GM19023 (cell line): ENCODE results near the gene CNEP1R1.
A peak's percentile ranks its signal among the peaks of the same experiment; 100 is the strongest.

Experiments
- ATAC-seq: cut with Tn5 transposase; IDR thresholded peaks from one replicate; pipeline ENCODE4 v1.9.1; 2021; ENCODE audit warnings: mild to moderate bottlenecking, moderate library complexity; ENCODE audit not compliant: unreplicated experiment

The CNEP1R1 gene

DNA sequence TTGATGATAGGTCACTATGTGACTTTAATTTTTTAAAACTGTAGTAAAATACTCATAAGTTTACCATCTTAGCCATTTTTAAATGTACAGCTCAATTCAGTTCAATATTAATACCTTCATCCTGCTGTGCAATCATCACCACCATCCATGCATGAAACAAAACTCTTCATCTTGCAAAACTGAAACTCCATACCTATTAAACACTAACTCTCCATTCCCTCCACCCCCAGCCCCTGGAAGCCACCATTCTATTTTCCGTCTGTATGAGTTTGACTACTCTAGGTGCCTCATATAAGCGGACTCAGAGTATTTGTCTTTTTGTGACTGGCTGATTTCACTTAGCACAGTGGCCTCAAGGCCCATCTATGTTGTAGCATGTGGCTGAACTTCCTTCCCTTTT, 9.4 kb upstream of the CNEP1R1 start:
- ATAC-seq, result no peak

DNA sequence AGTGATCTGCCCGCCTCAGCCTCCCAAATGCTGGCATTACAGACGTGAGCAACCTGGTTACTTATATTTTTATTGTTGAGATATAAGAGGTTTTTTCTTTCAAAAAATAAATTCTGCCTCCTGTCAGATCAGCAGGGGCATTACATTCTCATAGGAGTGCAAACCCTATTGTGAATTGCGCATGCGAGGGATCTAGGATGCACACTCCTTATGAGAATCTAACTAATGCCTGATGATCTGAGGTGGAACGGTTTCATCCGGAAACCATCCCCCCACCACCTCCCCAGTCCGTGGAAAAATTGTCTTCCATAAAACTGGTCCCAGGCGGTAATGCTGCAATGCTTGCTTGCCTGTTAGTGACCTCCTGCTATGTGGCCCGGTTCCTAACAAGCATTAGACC, 7.5 kb upstream of the CNEP1R1 start:
- ATAC-seq, result no peak

- no peak for ATAC-seq
These were observed 3.5 kb upstream of the CNEP1R1 start for GRCh38 chr16:50021544-50021943.

GRCh38 chr16:50023641-50024040, 1.4 kb upstream of the CNEP1R1 start:
- ATAC-seq, result no peak

- no peak for ATAC-seq
These were observed 818 bp upstream of the CNEP1R1 start for GRCh38 chr16:50024207-50024606.

DNA sequence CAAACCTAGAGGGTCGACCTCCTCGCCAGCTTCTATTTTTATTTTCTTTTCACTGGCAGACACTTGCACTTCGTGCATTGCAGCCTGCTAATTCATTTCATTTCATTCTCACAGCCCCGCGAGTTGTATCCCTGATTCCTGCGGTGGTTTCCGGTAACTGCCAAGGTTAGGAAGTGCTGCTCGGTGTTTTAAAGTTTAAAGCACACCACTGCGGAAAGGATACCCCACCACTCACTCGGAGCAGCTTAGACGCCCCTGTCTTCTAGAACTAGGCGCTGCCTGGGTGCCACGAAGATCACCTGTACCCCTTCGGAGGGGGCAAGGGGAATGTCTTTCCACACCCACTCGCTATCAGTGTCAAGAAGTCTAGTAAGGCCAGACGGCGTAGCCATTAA, 509 bp downstream of the CNEP1R1 start:
- ATAC-seq, result peak; percentile 3

DNA sequence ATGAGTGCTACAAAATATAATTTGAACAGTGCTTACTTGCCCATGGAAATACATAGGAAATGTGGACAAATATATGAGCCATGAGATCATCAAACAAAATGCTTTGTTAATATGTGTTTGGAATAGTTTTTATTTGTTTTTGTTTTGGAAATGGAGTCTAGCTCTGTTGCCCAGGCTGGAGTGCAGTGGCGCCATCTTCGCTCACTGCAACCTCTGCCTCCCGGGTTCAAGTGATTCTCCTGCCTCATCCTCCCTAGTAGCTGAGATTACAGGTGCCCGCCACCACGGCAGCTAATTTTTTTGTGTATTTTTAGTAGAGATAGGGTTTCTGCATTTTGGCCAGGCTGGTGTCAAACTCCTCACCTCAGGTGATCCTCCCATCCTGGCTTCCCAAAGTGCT, 2.8 kb downstream of the CNEP1R1 start:
- ATAC-seq, result no peak

- no peak for ATAC-seq
These were observed 10.5 kb downstream of the CNEP1R1 start for GRCh38 chr16:50035468-50035992.

- no peak for ATAC-seq
These were observed 11.4 kb downstream of the CNEP1R1 start for GRCh38 chr16:50036426-50036825.

GRCh38 chr16:50037662-50038220, 12.7 kb downstream of the CNEP1R1 start:
- ATAC-seq, result no peak

GRCh38 chr16:50038286-50038685, 13.3 kb downstream of the CNEP1R1 start:
- ATAC-seq, result no peak

DNA sequence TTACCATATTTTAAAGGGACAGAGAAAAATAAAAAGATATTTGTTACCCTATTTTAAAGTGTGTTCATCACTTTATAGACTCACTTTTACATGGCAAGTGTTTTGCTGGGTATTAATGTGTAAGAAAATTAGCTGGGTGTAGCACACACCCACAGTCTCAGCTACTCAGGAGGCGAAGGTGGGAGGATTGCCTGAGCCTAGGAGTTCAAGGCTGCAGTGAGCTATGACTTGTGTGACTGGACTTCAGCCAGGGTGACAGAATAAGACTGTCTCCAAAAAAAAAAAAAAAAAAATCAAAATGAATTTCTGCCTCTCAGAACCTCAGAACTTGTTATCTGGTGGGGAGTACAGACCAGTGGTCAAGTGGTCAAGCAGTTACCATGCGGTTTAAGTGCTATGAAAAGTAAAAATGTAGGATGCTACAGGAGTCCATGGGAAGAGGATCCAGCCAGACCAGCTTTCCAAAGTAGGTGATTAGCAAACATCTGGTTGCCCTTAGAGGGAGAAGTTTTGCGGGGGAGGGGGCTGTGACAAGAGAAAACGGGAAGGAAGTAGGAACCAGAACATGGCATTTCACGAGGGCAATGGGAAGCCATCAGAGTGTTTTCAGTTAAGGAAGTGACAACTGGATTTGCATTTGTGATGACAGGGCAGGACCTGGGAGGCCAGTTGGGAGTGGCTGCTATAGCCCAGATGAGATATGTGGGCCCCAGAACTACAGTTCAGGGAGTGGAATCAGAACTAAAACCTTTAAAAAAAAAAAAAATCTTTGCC, 13.9 kb downstream of the CNEP1R1 start:
- ATAC-seq, result no peak

- ATAC-seq, result no peak
These were observed 15.0 kb downstream of the CNEP1R1 start for GRCh38 chr16:50040018-50040417.

DNA sequence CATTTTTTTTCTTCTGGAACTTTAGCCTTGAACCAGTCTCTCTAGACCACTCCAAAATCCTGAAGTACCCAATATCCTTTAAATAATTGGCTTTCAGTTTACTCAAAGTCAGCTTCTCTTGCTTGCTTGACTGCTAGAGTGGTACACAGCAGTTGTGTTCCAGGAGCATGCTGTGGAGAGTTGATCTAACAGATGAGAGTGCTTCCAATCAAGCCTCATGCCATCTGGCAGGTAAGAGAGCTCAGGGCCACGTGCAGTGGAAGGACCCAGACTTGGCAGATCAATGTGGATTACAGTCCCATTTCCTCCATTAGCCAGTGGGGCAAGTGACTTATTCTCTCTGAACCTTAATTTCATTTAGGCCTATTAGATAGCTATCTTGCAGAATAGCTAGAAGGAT, 15.7 kb downstream of the CNEP1R1 start:
- ATAC-seq, result no peak

GRCh38 chr16:50043358-50043757, 18.3 kb downstream of the CNEP1R1 start:
- no peak for ATAC-seq

GRCh38 chr16:50045412-50045811, 20.4 kb downstream of the CNEP1R1 start:
- ATAC-seq, result no peak

GRCh38 chr16:50046853-50047252, 21.8 kb downstream of the CNEP1R1 start:
- no peak for ATAC-seq

- ATAC-seq, result no peak
These were observed 22.8 kb downstream of the CNEP1R1 start for GRCh38 chr16:50047864-50048263.

DNA sequence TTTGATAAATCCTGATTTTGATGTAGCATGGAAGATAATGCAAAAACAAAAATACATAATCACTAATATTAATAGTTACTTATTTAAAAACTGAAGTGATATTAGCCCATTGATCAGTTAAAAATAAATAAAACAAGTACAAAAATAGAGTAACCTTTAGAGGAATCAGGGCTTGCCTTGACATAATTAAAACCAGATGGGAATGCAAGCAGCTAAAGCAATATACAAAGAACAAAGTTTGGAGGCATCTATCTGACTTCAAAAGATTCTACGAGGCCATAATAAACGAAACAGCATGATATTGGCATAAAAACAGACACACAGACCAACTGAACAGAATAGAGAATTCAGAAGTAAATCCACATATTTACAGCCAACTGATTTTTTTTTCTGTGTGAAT, 25.8 kb downstream of the CNEP1R1 start:
- ATAC-seq, result no peak

GRCh38 chr16:50056226-50056625, 31.2 kb downstream of the CNEP1R1 start:
- no peak for ATAC-seq

DNA sequence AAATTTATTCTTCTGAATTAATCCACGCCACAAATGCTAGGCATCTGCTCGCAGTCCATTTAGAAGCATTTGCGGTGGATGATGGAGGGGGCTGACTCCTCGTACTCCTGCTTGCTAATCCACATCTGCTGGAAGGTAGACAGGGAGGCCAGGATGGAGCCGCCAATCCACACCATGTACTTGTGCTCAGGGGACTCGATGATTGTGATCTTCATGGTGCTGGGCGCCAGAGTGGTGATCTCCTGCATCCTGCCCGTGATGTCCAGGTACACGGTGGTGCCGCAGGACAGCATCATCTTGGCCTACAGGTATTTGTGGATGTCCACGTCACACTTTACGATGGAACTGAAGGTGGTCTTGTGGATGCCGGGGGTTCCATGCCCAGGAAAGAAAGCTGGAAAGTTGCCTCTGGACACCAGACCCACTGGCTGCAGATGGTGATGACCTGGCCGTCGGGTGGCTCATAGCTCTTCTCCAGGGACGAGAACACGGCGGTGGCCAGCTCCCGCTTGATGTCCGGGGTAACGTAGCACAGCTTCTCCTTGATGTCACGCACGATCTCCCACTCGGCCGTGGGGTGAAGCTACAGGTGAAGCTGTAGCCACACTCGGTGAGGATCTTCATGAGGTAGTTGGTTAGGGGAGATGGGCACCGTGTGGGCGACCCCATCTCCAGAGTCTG, 33.2 kb downstream of the CNEP1R1 start:
- no peak for ATAC-seq

GRCh38 chr16:50059111-50059510, 34.1 kb downstream of the CNEP1R1 start:
- ATAC-seq, result no peak
